ENCODE results near the gene FBXO21.

The FBXO21 gene

DNA sequence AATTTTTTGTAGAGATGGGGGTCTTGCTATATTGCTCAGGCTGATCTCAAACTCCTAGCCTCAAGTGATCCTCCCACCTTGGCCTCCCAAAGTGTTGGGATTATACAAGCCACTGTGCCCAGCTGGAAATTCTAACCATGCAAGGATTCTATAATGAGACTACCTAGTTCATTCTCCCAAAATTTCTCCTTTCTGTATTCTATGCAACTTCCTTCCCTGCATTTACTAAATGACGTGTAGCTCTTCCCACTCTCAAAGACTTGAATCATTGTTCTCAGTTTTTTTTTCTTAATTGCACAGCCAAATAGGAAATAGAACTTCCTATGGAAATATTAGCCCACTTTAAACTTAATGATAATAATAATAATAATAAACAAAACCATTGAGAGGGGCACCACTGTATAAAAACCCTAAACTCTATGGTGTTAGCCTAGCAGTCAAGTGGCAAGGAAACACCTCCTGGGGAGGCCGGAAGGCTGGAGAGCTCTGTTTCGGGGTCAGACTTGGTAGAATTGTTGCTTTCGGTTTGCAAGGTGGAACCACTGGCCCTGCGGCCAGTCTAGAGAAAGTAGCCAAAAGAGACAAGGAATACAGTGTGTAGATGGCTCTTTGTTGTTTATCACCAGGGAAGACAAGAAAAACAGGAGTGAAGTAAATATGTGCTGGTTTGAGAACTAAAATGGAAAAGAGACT lies 51.1 kb downstream of the FBXO21 start:
- no peak for DNase-seq (ENCODE audit: low read depth in 2 of 2)

DNA sequence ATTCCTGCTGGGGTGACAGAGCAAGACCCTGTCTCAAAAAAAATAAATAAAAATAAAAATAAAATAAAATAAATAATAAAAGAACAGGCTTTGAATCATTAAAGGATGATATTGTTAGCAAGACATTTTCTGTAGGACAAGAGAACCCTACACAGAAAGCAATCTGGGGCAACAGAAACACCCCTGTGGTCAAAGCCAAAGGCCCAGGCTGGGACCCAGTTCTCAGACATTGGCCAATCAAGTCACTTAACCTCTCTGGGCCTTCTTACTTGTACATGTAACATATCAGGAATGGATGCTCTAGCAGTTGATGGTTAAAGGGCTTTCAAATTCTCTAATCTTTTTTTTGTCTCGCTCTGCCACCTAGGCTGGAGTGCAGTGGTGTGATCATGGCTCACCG lies 55.5 kb downstream of the FBXO21 start:
- DNase-seq (ENCODE audit: low read depth in 2 of 2): no peak

- DNase-seq (ENCODE audit: low read depth in 2 of 2): peak in 1 of 2 donors; percentile 26
These were observed 56.2 kb downstream of the FBXO21 start for GRCh38 chr12:117134059-117134458.

DNA sequence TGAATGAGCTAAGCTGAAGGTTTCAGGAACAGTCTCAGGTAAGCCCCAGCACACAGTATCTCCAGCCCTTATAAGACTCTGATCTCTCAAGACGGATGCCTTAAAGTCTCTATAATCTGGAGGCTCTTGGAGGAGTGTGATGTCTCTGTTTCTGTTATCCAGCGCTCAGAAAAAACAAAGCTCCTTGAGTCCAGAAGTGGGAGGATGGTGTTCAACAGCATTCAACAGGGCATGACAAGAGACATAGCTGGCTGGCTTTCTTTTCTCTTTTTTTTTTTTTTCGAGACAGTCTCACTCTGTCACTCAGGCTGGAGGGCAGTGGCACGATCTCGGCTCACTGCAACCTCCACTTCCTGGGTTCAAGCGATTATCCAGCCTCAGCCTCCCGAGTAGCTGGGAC lies 59.5 kb downstream of the FBXO21 start:
- DNase-seq (ENCODE audit: low read depth in 2 of 2): no peak

GRCh38 chr12:117129391-117129790 lies 60.9 kb downstream of the FBXO21 start:
- no peak for DNase-seq (ENCODE audit: low read depth in 2 of 2)

- DNase-seq (ENCODE audit: low read depth in 2 of 2): no peak
These were observed 62.1 kb downstream of the FBXO21 start for GRCh38 chr12:117127933-117128823.

- no peak for DNase-seq (ENCODE audit: low read depth in 2 of 2)
These were observed 63.9 kb downstream of the FBXO21 start for GRCh38 chr12:117126335-117126734.

GRCh38 chr12:117125767-117126166 lies 64.5 kb downstream of the FBXO21 start:
- no peak for DNase-seq (ENCODE audit: low read depth in 2 of 2)

GRCh38 chr12:117125272-117125613 lies 65.0 kb downstream of the FBXO21 start:
- DNase-seq (ENCODE audit: low read depth in 2 of 2): no peak

DNA sequence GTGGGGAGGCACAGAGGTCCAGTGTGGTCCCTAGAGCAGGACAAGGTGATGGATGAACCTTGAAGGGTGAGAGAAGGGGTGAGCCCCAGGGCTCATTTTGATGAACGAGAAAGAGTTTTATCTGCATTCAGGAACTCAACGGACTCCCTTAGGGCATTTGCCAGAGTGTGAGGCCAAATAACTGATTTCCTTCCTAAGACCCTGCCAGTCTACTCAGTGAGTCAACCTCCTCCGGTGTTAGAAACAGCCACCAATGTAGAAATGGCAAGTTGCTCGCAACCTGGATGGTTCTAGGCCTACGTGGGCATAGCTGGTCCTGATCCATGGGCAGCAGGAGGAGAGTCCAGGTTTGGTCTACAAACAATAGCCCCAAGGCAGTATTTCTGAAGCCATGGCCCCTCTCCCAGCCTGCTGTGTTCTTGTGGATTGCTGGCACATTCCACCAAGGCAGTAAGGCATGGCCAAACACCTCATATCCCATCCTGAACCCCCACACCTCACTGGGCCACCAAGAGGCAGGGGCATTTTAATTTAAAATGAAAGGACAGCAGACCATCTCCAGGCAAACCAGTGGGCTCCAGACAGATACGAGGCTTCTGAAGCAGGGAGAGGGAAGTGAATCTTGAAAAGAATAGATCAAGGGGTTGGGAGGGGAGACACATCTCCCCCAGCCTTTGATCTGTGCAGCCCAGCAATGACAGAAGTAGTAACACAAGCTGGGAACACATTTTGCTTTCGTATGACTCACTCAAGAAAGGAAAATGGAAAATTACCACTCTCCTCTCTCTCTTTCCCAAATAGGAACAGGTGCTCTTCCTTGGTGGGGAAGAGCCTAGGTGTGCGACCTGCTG lies 65.6 kb downstream of the FBXO21 start:
- no peak for DNase-seq (ENCODE audit: low read depth in 2 of 2)

- no peak for DNase-seq (ENCODE audit: low read depth in 2 of 2)
These were observed 68.8 kb downstream of the FBXO21 start for GRCh38 chr12:117121441-117121840.

GRCh38 chr12:117120787-117121186 lies 69.5 kb downstream of the FBXO21 start:
- no peak for DNase-seq (ENCODE audit: low read depth in 2 of 2)

DNA sequence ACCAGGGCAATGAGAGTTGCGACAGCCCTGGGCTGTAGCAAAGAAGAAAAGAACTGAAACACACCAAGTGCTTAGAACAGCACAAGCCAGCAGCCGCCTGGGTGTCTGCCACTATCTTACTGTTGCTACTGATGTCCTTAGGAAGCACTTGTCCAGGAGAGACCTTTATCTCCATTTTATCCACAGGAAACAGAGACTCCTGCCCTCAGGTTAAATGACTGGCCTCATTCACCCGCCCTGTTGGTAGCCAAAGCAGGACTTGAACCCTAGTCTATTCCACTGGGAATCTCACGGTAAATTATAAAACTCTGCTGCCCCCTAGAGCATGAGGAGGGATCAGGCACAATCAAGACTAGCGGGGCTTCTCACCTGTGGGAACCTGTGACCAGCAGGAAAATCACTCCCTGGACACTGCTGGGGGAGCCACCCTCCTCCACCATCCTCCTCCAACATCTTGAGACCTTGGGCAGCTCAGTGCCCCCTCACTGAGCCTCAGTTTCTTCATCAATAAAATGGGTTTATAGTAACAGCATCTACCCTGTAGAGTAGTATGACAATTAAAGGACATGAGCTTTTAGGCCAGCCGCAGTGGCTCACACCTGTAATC lies 70.6 kb downstream of the FBXO21 start:
- DNase-seq (ENCODE audit: low read depth in 2 of 2): no peak

GRCh38 chr12:117118838-117119591 lies 71.3 kb downstream of the FBXO21 start:
- DNase-seq (ENCODE audit: low read depth in 2 of 2): no peak

GRCh38 chr12:117114784-117115183 lies 75.5 kb downstream of the FBXO21 start:
- DNase-seq (ENCODE audit: low read depth in 2 of 2): no peak

DNA sequence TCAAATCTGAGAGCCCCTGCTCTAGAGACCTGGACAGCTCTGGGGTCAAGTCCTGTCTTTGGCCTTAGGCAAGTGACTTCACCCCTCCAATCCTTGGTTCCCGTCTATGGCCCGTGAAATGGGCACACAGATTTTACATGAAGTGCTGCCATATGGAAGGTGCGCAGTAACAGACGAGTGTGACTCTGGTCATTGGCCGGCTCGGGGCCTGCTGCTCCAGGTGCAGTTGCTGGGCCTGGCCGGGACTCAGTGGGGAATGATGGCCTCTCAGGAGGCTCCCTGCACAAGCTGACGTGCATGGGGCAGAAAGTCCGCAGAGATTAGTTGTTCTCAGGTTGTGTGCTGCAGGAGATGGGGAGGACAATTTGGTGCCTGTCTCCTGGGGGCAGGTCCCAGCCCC lies 77.0 kb downstream of the FBXO21 start:
- DNase-seq (ENCODE audit: low read depth in 2 of 2): no peak

DNA sequence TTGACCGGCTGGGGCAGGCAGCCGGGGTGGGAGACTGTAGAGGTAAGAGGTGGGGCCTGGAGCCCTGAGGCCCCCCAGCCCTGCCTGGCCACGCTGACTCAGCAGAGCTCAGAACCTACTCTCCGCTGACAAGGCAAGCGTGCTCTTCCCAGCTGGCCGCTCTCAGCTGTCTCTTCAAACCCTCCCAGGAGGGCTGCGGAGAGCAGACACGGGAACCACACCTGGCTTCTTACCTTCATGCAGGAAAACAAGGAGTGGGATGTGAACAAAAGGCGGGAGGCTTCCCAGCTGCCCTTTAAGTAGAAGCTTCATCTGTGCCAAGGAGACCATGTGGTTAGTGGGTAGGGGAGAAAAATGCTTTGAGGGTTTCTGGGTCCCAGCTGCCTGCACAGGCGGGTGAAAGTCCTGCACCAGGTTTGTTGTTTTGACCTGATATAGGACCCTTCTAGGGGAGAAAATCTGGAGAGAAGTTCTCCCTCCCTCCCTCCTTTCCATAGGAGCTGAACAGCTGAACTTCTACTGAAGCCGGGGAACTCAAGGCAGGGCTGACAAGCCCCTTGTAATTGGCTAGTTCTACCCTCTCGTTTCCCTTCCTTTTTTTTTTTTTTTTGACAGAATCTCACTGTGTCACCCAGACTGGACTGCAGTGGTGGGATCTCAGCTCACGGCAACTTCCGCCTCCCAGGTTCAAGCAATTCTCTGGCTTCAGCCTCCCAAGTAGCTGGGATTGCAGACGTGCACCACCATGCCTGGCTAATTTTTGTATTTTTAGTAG lies 78.3 kb downstream of the FBXO21 start:
- no peak for DNase-seq (ENCODE audit: low read depth in 2 of 2)

DNA sequence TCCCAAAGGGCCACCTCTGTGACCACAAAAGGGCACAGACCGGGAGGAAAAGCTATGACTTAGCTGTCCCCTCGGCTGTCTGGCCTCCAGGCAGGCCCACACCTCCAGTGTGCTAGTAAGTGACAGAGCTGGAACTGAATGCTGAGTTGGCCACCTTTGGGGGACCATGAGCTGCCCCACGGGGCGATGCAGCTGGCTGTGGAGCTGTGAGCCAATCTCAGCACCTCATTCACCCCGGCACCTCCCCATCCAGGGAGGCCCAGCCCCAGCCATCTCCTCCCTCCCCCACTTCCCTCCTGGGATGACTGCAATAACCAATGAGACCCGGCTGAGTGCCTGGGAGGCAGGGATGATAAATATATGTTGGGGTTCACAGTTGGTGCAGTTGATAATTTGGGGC lies 78.9 kb downstream of the FBXO21 start:
- no peak for DNase-seq (ENCODE audit: low read depth in 2 of 2)

DNA sequence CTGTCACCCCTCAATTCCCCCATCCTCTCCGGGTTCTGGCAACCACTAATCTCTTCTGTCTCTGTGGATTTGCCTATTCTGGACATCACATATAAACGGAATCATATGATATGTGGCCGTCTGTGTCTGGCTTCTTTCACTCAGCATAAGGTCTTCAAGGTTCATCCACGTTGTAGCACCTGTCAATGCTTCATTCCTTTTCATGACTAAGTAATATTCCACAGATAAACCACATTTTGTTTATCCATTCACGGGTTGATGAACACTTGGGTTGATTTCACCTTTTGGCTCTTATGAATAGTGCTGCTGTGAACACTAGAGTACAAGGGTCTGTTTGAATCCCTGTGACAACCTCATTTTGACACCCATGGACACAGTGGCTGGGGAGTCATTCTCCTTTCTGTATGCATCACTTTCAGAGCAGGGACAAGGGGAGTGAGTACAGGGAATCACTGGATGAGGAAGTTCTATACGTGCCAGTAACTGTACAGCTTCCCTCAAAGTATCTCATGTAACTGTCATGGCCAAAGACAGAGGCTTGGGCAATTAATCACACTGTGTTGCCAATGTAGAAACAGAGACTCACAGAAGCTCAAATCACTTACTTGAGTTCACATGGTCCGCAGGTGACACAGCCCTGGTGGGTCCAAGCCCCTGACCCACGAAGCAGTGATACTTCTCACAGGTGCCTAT lies 80.2 kb downstream of the FBXO21 start:
- no peak for DNase-seq (ENCODE audit: low read depth in 2 of 2)

DNA sequence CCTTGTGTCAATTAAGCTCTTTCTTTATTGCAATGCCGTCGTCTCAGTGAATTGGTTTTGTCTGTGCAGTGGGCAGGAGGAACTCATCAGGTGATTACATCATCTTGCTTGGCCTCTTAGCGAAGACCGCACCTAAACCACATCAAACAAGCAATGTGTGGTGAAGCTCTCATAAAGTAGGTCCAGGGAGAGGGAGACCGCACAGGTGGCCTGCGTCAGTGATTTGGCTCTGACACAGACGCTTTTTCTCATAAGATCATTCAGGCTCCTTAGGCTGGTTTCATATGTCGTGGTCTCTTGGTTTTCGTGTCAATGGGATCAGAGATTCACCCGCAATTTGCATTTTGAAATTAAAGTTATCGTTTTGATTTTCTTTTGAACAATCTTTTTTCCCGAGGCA lies 84.4 kb downstream of the FBXO21 start:
- no peak for DNase-seq (ENCODE audit: low read depth in 2 of 2)
